Testis (tissue), 3 donors: ENCODE data around the gene MIR17HG. TPM values are rescaled to one million over a fixed set of nuclear protein-coding genes. Genes with fewer than 3 reads are reported as not detected.

Experiments used
- DNase-seq: peaks from one replicate; pipeline ENCODE4 v3.0.0-alpha.2; 2019
- H3K27ac ChIP-seq, 2 donors: fragments of 200-600 bp; sonication (generic); one replicate each; pipeline ENCODE4 v1.5.1; 2019
- H3K27me3 ChIP-seq: fragments of 200-600 bp; sonication (generic); one replicate; pipeline ENCODE4 v1.5.1; 2019
- H3K36me3 ChIP-seq: fragments of 200-600 bp; sonication (generic); one replicate; pipeline ENCODE4 v1.5.1; 2017; ENCODE audit warnings: low read depth; ENCODE audit errors: missing control alignments
- H3K4me1 ChIP-seq: fragments of 200-600 bp; sonication (generic); one replicate; pipeline ENCODE4 v1.5.1; 2019
- H3K4me3 ChIP-seq, 2 donors: fragments of 200-600 bp; sonication (generic); one replicate each; pipeline ENCODE4 v1.5.1; 2017 to 2019
- H3K9me3 ChIP-seq: fragments of 200-600 bp; sonication (generic); one replicate; pipeline ENCODE4 v1.5.1; 2017
- POLR2A ChIP-seq: fragments of 450-650 bp; IDR thresholded peaks from one replicate; pipeline ENCODE4 v1.6.1; 2017; ENCODE audit warnings: antibody characterized with exemption, mild to moderate bottlenecking, moderate library complexity
- WGBS, 2 donors: methylation state at CpG; one replicate each; pipeline ENCODE4 v1.1.5; 2018; 5-methylcytosine and 5-hydroxymethylcytosine counted together
- intact Hi-C: fragments of 100-400 bp; cut with DNase I; formaldehyde crosslinking; loops from one replicate; pipeline ENCODE4 v1.15.1; 2023; ENCODE audit warnings: low total_unique reads
- polyA plus RNA-seq: library from polyadenylated mRNA; stranded (reverse); fragments of 350-450 nt; fragmentation: Illumina TruSeq; extraction: RNeasy Lipid Tissue Mini Kit (QIAGEN cat#74804); gene quantifications from one replicate; pipeline ENCODE4 v1.2.3, GENCODE V29; 2014; ENCODE audit warnings: low read depth, low replicate concordance; ENCODE audit not compliant: insufficient read depth
- total RNA-seq, 2 donors: library from RNA; depleted of rRNA; stranded (reverse); fragments of >200 nt; gene quantifications; one replicate each; pipeline ENCODE4 v1.2.3, GENCODE V29; 2016
- TF ChIP-seq, protein P1 (sequence below), 3 experiments: fragments of 450-650 bp in 2 of 3; fragments of 200-600 bp in 1 of 3; sonication (generic) in 1 of 3; IDR thresholded peaks; one replicate each; pipeline ENCODE4 v1.5.1; 2016 to 2019; ENCODE audit warnings: antibody characterized with exemption in 3 of 3, mild to moderate bottlenecking in 2 of 3, moderate library complexity in 1 of 3

Gene MIR17HG
- total and polyA plus RNA-seq, 3 donors from 2014 or later: 3.3 to 7.7 (median 7.4) TPM

DNA sequence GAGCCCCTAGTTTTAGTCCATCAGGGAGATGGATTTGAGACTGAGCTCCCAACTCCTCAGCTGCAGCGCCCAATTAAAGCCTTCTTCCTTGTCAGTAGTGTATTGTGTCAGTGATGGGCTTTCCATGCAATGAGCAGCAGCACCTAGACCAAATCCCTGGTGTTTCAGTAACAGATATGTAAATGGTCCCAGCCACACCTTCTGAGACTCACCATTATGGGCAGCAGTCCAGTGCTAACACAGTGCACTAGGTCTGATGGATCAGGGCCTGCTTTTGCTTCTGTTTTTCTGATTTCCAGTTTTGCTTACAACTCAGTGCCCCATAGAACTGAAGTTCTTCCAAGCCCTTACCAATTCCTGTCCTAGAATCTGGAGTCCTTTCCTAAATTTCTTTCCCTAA, 41.8 kb upstream of the MIR17HG start:
- H3K4me1 ChIP-seq: no peaks in the 10 kb centered on the region
- H3K27ac ChIP-seq: peak overlapping the region; percentile 12 to 55
- H3K27me3 ChIP-seq: no peaks in the 10 kb centered on the region
- no peak for DNase-seq
- WGBS, 2 donors: 93 to 100% methylated on average over 1 of the region's 1 CpG
- no peaks in the 10 kb centered on the region for H3K9me3 ChIP-seq
- no peak overlapping the region for H3K4me3 ChIP-seq
- no peak for TF ChIP-seq POLR2A
- TF ChIP-seq, protein P1, sequence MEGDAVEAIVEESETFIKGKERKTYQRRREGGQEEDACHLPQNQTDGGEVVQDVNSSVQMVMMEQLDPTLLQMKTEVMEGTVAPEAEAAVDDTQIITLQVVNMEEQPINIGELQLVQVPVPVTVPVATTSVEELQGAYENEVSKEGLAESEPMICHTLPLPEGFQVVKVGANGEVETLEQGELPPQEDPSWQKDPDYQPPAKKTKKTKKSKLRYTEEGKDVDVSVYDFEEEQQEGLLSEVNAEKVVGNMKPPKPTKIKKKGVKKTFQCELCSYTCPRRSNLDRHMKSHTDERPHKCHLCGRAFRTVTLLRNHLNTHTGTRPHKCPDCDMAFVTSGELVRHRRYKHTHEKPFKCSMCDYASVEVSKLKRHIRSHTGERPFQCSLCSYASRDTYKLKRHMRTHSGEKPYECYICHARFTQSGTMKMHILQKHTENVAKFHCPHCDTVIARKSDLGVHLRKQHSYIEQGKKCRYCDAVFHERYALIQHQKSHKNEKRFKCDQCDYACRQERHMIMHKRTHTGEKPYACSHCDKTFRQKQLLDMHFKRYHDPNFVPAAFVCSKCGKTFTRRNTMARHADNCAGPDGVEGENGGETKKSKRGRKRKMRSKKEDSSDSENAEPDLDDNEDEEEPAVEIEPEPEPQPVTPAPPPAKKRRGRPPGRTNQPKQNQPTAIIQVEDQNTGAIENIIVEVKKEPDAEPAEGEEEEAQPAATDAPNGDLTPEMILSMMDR (IDR thresholded peaks at IDR 0.05): no peak
- intact Hi-C loops: no loop called here
- no peaks in the 10 kb centered on the region for H3K36me3 ChIP-seq

DNA sequence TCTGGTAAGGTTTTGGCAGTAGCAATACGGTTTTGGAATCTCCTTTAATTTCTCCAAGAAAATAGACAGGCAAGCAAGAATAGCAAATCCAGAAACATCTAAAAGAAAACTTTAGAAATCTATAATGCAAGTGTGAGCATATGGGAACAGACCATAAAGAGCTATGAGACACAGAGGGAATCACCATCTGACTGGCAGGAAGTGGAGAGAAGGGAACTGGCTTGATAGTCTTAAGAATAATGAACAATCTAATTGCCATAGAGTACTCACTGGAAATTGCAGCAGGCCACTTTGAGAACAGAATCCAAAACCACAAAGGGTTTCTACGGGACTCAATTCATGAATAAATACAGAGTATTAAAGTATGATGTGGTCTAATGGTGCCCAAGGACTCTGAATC, 39.6 kb upstream of the MIR17HG start:
- Histone ChIP-seq H3K4me3 (no peak overlapping the region), H3K9me3 (no peaks in the 10 kb centered on the region), H3K36me3 (no peaks in the 10 kb centered on the region), H3K27ac (no peak overlapping the region), H3K4me1 (no peaks in the 10 kb centered on the region), H3K27me3 (no peaks in the 10 kb centered on the region)
- WGBS, 2 donors: 86 to 87% methylated on average over 2 of the region's 2 CpGs
- intact Hi-C loops: no loop called here
- no peak for TF ChIP-seq POLR2A
- TF ChIP-seq, protein P1 (IDR thresholded peaks at IDR 0.05): no peak
- DNase-seq: no peak

DNA sequence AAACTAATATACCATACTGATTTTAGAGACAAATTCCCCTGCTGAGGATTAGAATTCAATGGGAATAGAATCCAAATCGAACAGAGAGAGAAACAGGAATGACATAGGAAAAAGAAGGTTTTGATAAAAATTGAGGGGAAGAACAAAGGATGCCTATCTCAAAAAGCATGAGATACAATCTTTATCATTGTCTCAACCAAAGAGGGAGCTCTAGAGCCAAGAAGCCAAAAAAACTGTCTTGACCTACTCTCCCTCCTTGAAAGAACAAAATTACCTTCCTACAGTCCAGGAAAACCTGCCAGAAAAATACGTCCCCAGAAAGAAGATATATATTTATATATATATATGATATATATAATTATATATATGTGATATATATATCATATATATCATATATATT, 39.2 kb upstream of the MIR17HG start:
- Histone ChIP-seq H3K4me3 (no peak overlapping the region), H3K27ac (no peak overlapping the region), H3K36me3 (no peaks in the 10 kb centered on the region), H3K4me1 (no peaks in the 10 kb centered on the region), H3K9me3 (no peaks in the 10 kb centered on the region), H3K27me3 (no peaks in the 10 kb centered on the region)
- TF ChIP-seq POLR2A: no peak
- TF ChIP-seq, protein P1 (IDR thresholded peaks at IDR 0.05): no peak
- WGBS, 2 donors: 64 to 75% methylated on average over 2 of the region's 2 CpGs
- intact Hi-C loops: no loop called here
- no peak for DNase-seq

DNA sequence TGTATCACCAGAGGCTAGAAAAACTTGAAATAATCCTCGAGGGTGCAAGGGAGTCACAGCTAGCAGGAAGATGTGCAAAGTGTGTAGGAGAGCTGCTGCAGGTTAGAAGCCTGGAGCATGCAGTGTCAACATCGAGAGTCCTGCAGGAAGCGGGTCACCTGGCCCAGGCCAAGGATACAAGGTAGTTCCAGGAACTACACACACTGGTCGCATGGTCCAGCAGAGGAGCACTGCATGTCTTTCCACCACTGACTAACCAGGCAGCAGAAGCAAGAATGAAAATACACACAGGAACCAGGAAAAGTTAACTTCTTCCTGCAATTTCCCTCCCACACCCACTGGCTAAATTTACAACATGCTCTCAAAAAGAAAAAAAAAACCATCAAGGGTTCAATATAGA, 36.0 kb upstream of the MIR17HG start:
- H3K27me3 ChIP-seq: no peaks in the 10 kb centered on the region
- TF ChIP-seq POLR2A: no peak
- H3K36me3 ChIP-seq: no peaks in the 10 kb centered on the region
- 59 to 78% methylated on average over 4 of the region's 4 CpGs for WGBS, 2 donors
- no peak for DNase-seq
- no peaks in the 10 kb centered on the region for H3K9me3 ChIP-seq
- no peaks in the 10 kb centered on the region for H3K4me1 ChIP-seq
- intact Hi-C loops: no loop called here
- no peak overlapping the region for H3K4me3 ChIP-seq
- no peak overlapping the region for H3K27ac ChIP-seq

DNA sequence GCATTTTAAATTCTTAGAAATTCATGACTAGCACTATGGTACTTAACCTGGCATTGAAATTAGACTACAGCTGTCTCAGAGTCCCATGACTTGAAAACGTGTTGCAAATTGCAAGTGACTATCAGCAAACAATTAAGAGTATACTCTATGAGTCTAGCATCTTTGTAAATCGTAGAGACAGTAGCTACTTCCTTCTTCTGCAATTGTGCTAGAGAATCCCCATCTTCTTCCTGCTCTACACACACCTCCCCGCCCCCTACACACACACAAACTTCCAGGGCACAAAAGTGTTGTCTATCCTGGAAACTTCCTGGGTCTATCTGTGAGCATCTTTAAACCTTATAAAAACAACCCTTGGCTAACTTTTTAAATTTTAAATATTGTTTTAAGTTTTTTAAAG, 35.2 kb upstream of the MIR17HG start:
- Histone ChIP-seq H3K9me3 (no peaks in the 10 kb centered on the region), H3K4me1 (no peaks in the 10 kb centered on the region), H3K27me3 (no peaks in the 10 kb centered on the region), H3K27ac (no peak overlapping the region), H3K36me3 (no peaks in the 10 kb centered on the region), H3K4me3 (no peak overlapping the region)
- TF ChIP-seq POLR2A: no peak
- TF ChIP-seq, protein P1 (IDR thresholded peaks at IDR 0.05): no peak
- no peak for DNase-seq
- 50 to 53% methylated on average over 3 of the region's 3 CpGs for WGBS, 2 donors
- intact Hi-C loops: no loop called here
